DMS114 treated with DMSO at 0.1 percent for 48 hours (cell line): ENCODE measurements around the gene AP5B1.
A peak's percentile ranks its signal among the peaks of the same experiment; 100 is the strongest.

Experiments
- DNase-seq: peaks from one replicate; lab custom pipeline; 2025; ENCODE audit not compliant: unreplicated experiment; lab: John Stamatoyannopoulos, UW

AP5B1 gene

GRCh38 chr11:65786786-65787636, 6.2 kb upstream of the AP5B1 start, which contains the start of gene OVOL1:
Gene OVOL1, plus strand, starts transcription at chr11:65787063. Its CDS starts 311 bp downstream, at chr11:65787374.
- no peak for DNase-seq

- no peak for DNase-seq
Measured at GRCh38 chr11:65786008-65786785, 5.4 kb upstream of the AP5B1 start.

- DNase-seq: no peak
Measured at GRCh38 chr11:65785319-65786007, 4.7 kb upstream of the AP5B1 start.

GRCh38 chr11:65782816-65783228, 2.0 kb upstream of the AP5B1 start:
- no peak for DNase-seq

- no peak for DNase-seq
Measured at GRCh38 chr11:65781962-65782815, 1.4 kb upstream of the AP5B1 start.

- no peak for DNase-seq
Measured at GRCh38 chr11:65781152-65781961, 581 bp upstream of the AP5B1 start.

GRCh38 chr11:65779919-65780769, 632 bp downstream of the AP5B1 start:
- DNase-seq: peak; percentile 59

- no peak for DNase-seq
Measured at GRCh38 chr11:65779669-65779918, 1.2 kb downstream of the AP5B1 start.

- DNase-seq: no peak
Measured at GRCh38 chr11:65778901-65779668, 1.7 kb downstream of the AP5B1 start.

- no peak for DNase-seq
Measured at GRCh38 chr11:65778431-65778900, 2.3 kb downstream of the AP5B1 start.

GRCh38 chr11:65777821-65778361, 2.9 kb downstream of the AP5B1 start:
- no peak for DNase-seq

GRCh38 chr11:65777241-65777640, 3.5 kb downstream of the AP5B1 start:
- DNase-seq: no peak

GRCh38 chr11:65776710-65777141, 4.0 kb downstream of the AP5B1 start:
- no peak for DNase-seq

- no peak for DNase-seq
Measured at GRCh38 chr11:65776196-65776595, 4.6 kb downstream of the AP5B1 start.

GRCh38 chr11:65774525-65775306, 6.1 kb downstream of the AP5B1 start:
- DNase-seq: no peak

- DNase-seq: no peak
Measured at GRCh38 chr11:65773784-65774411, 6.9 kb downstream of the AP5B1 start.
